ENCODE data around the gene TRUB2.

Gene TRUB2

DNA sequence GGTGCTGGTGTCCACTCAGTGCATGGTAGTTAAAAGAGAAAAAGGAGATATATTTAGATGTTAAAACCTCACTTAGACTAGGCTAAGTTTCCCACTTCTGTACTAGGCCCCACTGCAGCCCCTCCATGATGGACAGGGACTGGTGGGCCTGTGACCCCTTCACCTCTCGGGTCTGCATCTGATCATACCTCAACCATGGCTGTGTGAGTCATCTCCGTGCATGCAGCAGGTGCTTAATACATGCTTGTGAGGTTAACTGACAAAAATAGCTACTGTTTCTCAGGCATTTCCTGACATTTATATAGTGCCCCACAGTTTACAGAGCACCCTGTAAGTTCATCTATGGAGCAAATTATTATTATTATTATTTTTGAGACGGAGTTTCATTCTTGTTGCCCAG is 40.5 kb upstream of the TRUB2 start:
- Histone ChIP-seq H3K36me3 (ENCODE audit: insufficient read depth, insufficient read length, low read length) (peaks cover 15% of the 10 kb centered on the region), H3K4me3 (ENCODE audit: insufficient read length, low read depth) (no peak overlapping the region)

GRCh38 chr9:128361986-128362646 is 39.9 kb upstream of the TRUB2 start:
- no peaks in the 10 kb centered on the region for H3K9me3 ChIP-seq (ENCODE audit: insufficient read depth, low read length)
- H3K9ac ChIP-seq (ENCODE audit: insufficient read length, low read depth), result no peak overlapping the region
- H3K4me1 ChIP-seq (ENCODE audit: insufficient read depth, insufficient read length), result peaks cover 16% of the 10 kb centered on the region
- H3K27me3 ChIP-seq (ENCODE audit: insufficient read depth, insufficient read length), result peaks cover 25% of the 10 kb centered on the region
- TF ChIP-seq SUZ12 (IDR thresholded peaks at IDR 0.05; ENCODE audit: extremely low read depth, insufficient read depth, insufficient read length), result no peak
- no peak for TF ChIP-seq ZNF274 (IDR thresholded peaks at IDR 0.05; ENCODE audit: low read depth, low read length)
- TF ChIP-seq YY1 (IDR thresholded peaks at IDR 0.05; ENCODE audit: insufficient read depth, insufficient read length), result no peak
- H3K4me3 ChIP-seq (ENCODE audit: insufficient read length, low read depth), result no peak overlapping the region
- peak; percentile 82 for DNase-seq (ENCODE audit: low read depth, low spot score)
- H3K36me3 ChIP-seq (ENCODE audit: insufficient read depth, insufficient read length, low read length), result peaks cover 20% of the 10 kb centered on the region

More for the DNA sequence above, 40.5 kb upstream of the TRUB2 start:
- TF ChIP-seq SUZ12 (IDR thresholded peaks at IDR 0.05; ENCODE audit: extremely low read depth, insufficient read depth, insufficient read length), result no peak
- no peak for TF ChIP-seq ZNF274 (IDR thresholded peaks at IDR 0.05; ENCODE audit: low read depth, low read length)
- TF ChIP-seq YY1 (IDR thresholded peaks at IDR 0.05; ENCODE audit: insufficient read depth, insufficient read length), result no peak
- no peak for DNase-seq (ENCODE audit: low read depth, low spot score)
- H3K9me3 ChIP-seq (ENCODE audit: insufficient read depth, low read length), result no peaks in the 10 kb centered on the region
- H3K4me1 ChIP-seq (ENCODE audit: insufficient read depth, insufficient read length), result peaks cover 14% of the 10 kb centered on the region
- no peak overlapping the region for H3K9ac ChIP-seq (ENCODE audit: insufficient read length, low read depth)
- peaks cover 31% of the 10 kb centered on the region for H3K27me3 ChIP-seq (ENCODE audit: insufficient read depth, insufficient read length)

DNA sequence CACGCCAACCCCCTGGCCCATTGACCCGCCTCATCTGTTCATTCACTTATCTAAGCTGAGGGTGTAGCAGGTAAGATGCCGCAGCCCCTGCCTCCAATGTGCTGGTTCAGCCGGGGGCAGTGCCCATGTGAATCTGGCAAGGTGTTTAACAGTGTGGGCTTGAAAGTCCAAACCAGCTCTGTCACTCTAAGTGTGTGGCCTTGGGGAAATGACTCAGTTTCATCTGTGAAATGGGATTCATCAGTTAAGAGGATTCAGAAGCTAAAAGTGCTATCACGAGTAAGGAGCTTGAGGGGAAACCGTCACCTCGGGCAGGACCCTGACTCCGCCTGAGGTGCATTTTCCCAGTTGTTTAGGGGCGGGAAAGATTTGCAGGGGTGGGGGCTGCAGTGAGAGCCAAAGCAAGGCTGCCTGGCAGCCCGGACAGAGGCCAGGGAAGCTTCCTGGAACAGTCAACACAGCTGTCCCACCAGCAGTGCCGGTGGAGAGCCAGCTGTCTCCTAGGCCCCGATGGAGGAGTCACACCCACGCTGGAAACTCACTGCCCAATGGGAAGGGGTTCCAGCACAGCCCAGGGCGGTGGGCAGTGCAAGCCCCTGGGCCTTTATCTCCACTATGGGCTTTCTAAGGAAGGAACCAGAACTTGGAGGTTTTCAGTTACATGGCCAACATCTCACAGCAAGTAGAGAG is 39.2 kb upstream of the TRUB2 start:
- no peak overlapping the region for H3K9ac ChIP-seq (ENCODE audit: insufficient read length, low read depth)
- TF ChIP-seq YY1 (IDR thresholded peaks at IDR 0.05; ENCODE audit: insufficient read depth, insufficient read length) (no peak), ZNF274 (IDR thresholded peaks at IDR 0.05; ENCODE audit: low read depth, low read length) (no peak), SUZ12 (IDR thresholded peaks at IDR 0.05; ENCODE audit: extremely low read depth, insufficient read depth, insufficient read length) (no peak)
- DNase-seq (ENCODE audit: low read depth, low spot score), result no peak

GRCh38 chr9:128360826-128361225 is 38.6 kb upstream of the TRUB2 start:
- Histone ChIP-seq H3K27me3 (ENCODE audit: insufficient read depth, insufficient read length) (peaks cover 15% of the 10 kb centered on the region), H3K9ac (ENCODE audit: insufficient read length, low read depth) (no peak overlapping the region), H3K4me1 (ENCODE audit: insufficient read depth, insufficient read length) (peaks cover 16% of the 10 kb centered on the region), H3K36me3 (ENCODE audit: insufficient read depth, insufficient read length, low read length) (peaks cover 27% of the 10 kb centered on the region), H3K4me3 (ENCODE audit: insufficient read length, low read depth) (no peak overlapping the region), H3K9me3 (ENCODE audit: insufficient read depth, low read length) (no peaks in the 10 kb centered on the region)
- no peak for TF ChIP-seq SUZ12 (IDR thresholded peaks at IDR 0.05; ENCODE audit: extremely low read depth, insufficient read depth, insufficient read length)
- no peak for TF ChIP-seq YY1 (IDR thresholded peaks at IDR 0.05; ENCODE audit: insufficient read depth, insufficient read length)
- no peak for TF ChIP-seq ZNF274 (IDR thresholded peaks at IDR 0.05; ENCODE audit: low read depth, low read length)
- DNase-seq (ENCODE audit: low read depth, low spot score), result no peak

More for the DNA sequence above, 39.2 kb upstream of the TRUB2 start:
- no peaks in the 10 kb centered on the region for H3K9me3 ChIP-seq (ENCODE audit: insufficient read depth, low read length)
- H3K4me1 ChIP-seq (ENCODE audit: insufficient read depth, insufficient read length), result peaks cover 16% of the 10 kb centered on the region
- no peak overlapping the region for H3K4me3 ChIP-seq (ENCODE audit: insufficient read length, low read depth)
- H3K27me3 ChIP-seq (ENCODE audit: insufficient read depth, insufficient read length), result peaks cover 19% of the 10 kb centered on the region
- H3K36me3 ChIP-seq (ENCODE audit: insufficient read depth, insufficient read length, low read length), result peaks cover 21% of the 10 kb centered on the region

DNA sequence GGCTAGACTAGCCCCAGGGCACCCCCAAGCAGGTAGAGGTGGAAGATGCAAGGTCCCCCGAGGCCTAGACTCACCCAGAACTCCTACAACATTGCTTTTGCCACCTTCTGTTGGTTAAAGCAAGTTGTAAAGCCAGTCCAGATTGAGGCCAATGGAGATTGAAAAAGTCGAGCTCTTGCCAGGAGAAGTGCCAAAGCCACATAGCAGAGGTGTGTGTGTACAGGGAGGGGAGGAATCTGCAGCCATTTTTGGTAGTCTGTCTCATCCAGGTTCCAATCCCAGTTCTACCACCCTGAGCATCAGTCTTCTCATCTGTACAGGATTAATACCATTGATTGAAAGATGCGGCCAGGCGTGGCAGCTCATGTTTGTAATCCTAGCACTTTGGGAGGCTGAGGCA is 36.6 kb upstream of the TRUB2 start:
- Histone ChIP-seq H3K4me1 (ENCODE audit: insufficient read depth, insufficient read length) (peaks cover 10% of the 10 kb centered on the region), H3K4me3 (ENCODE audit: insufficient read length, low read depth) (no peak overlapping the region), H3K27me3 (ENCODE audit: insufficient read depth, insufficient read length) (peaks cover 7% of the 10 kb centered on the region), H3K9ac (ENCODE audit: insufficient read length, low read depth) (no peak overlapping the region), H3K36me3 (ENCODE audit: insufficient read depth, insufficient read length, low read length) (peaks cover 44% of the 10 kb centered on the region), H3K9me3 (ENCODE audit: insufficient read depth, low read length) (no peaks in the 10 kb centered on the region)
- DNase-seq (ENCODE audit: low read depth, low spot score), result no peak
- TF ChIP-seq ZNF274 (IDR thresholded peaks at IDR 0.05; ENCODE audit: low read depth, low read length) (no peak), YY1 (IDR thresholded peaks at IDR 0.05; ENCODE audit: insufficient read depth, insufficient read length) (no peak), SUZ12 (IDR thresholded peaks at IDR 0.05; ENCODE audit: extremely low read depth, insufficient read depth, insufficient read length) (no peak)

- no peak for DNase-seq (ENCODE audit: low read depth, low spot score)
- Histone ChIP-seq H3K9me3 (ENCODE audit: insufficient read depth, low read length) (no peaks in the 10 kb centered on the region), H3K4me3 (ENCODE audit: insufficient read length, low read depth) (no peak overlapping the region), H3K9ac (ENCODE audit: insufficient read length, low read depth) (no peak overlapping the region), H3K4me1 (ENCODE audit: insufficient read depth, insufficient read length) (peaks cover 9% of the 10 kb centered on the region), H3K27me3 (ENCODE audit: insufficient read depth, insufficient read length) (peaks cover 6% of the 10 kb centered on the region), H3K36me3 (ENCODE audit: insufficient read depth, insufficient read length, low read length) (peaks cover 50% of the 10 kb centered on the region)
- TF ChIP-seq YY1 (IDR thresholded peaks at IDR 0.05; ENCODE audit: insufficient read depth, insufficient read length), result no peak
- TF ChIP-seq SUZ12 (IDR thresholded peaks at IDR 0.05; ENCODE audit: extremely low read depth, insufficient read depth, insufficient read length), result no peak
- no peak for TF ChIP-seq ZNF274 (IDR thresholded peaks at IDR 0.05; ENCODE audit: low read depth, low read length)
Measured at GRCh38 chr9:128358090-128358489, 35.8 kb upstream of the TRUB2 start.

- peaks cover 57% of the 10 kb centered on the region for H3K36me3 ChIP-seq (ENCODE audit: insufficient read depth, insufficient read length, low read length)
- H3K9me3 ChIP-seq (ENCODE audit: insufficient read depth, low read length), result no peaks in the 10 kb centered on the region
- no peaks in the 10 kb centered on the region for H3K27me3 ChIP-seq (ENCODE audit: insufficient read depth, insufficient read length)
- TF ChIP-seq ZNF274 (IDR thresholded peaks at IDR 0.05; ENCODE audit: low read depth, low read length), result no peak
- no peak for TF ChIP-seq YY1 (IDR thresholded peaks at IDR 0.05; ENCODE audit: insufficient read depth, insufficient read length)
- TF ChIP-seq SUZ12 (IDR thresholded peaks at IDR 0.05; ENCODE audit: extremely low read depth, insufficient read depth, insufficient read length), result no peak
- H3K4me1 ChIP-seq (ENCODE audit: insufficient read depth, insufficient read length), result peaks cover 4% of the 10 kb centered on the region
- H3K9ac ChIP-seq (ENCODE audit: insufficient read length, low read depth), result no peak overlapping the region
- no peak for DNase-seq (ENCODE audit: low read depth, low spot score)
- H3K4me3 ChIP-seq (ENCODE audit: insufficient read length, low read depth), result no peak overlapping the region
Measured at GRCh38 chr9:128355451-128355850, 33.2 kb upstream of the TRUB2 start.
